ENCODE measurements around the gene ADK. TPM values are rescaled to one million over a fixed set of nuclear protein-coding genes. Genes with fewer than 3 reads are reported as not detected.
A peak's percentile ranks its signal among the peaks of the same experiment; 100 is the strongest.
"Not testable (repeated sequence)": the region's sequence is repeated elsewhere in the genome, so short reads cannot be mapped to it uniquely, and the experiment has no call there.

ADK gene
- total RNA-seq, 4 donors from 2014 or later = 62.1 to 84.7 (median 74.4) TPM

DNA sequence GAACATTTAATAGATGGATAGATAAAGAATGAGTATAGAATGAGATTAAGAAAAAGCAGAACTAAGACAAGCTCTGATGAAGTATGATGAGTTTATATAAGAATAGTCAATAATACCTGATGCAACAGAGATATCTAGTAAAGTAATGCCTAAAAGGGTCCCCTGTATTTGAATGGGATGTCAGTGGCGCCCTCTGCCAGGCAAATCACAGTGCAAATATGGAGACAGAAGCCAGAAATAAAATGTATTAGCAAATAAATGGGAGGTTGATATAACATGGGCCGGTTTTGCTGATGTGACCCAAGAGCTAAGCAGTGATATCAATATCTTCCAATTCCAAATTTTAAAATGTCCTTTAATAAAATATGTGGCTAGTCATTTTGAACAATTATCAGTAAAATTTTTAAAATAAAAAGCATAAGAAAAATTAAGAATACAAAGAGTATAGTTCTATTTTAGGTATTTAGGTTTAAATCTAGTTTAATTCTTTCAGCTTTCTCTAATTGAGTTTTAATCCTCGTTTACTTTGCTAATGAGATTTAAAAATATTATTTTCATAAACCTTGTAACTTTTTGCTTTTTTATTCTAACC, 62.6 kb downstream of the ADK start:
- Histone ChIP-seq H3K27me3 (no peaks in the 10 kb centered on the region), H3K9me3 (no peaks in the 10 kb centered on the region), H3K27ac (no peak overlapping the region), H3K4me3 (replicated peaks in 1 of 3) (no peak overlapping the region), H3K36me3 (no peaks in the 10 kb centered on the region), H3K4me1 (no peaks in the 10 kb centered on the region)
- peak in 5 of 6 experiments; percentile 14 to 52 (median 42) for TF ChIP-seq CTCF (IDR thresholded peaks at IDR 0.05)
- TF ChIP-seq POLR2A (IDR thresholded peaks at IDR 0.05) = no peak
- DNase-seq = peak; percentile 60 to 64
- 65 to 73% methylated on average over 3 of the region's 3 CpGs for WGBS, 2 donors
- intact Hi-C loops (cut with DNase I) = no loop called here

DNA sequence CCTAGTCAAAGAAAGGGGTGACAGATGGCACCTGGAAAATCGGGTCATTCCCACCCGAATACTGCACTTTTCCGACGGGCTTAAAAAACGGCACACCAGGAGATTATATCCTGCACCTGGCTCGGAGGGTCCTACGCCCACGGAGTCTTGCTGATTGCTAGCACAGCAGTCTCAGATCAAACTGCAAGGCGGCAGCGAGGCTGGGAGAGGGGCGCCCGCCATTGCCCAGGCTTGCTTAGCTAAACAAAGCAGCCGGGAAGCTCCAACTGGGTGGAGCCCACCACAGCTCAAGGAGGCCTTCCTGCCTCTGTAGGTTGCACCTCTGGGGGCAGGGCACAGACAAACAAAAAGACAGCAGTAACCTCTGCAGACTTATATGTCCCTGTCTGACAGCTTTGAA, 66.1 kb downstream of the ADK start:
- H3K9me3 ChIP-seq; intact Hi-C loops (cut with DNase I); H3K27ac ChIP-seq; DNase-seq; H3K36me3 ChIP-seq; H3K4me3 ChIP-seq (replicated peaks in 1 of 3); H3K27me3 ChIP-seq; H3K4me1 ChIP-seq: not testable (repeated sequence)
- 95 to 97% methylated on average over 11 to 13 of the region's 13 CpGs for WGBS, 2 donors

- intact Hi-C loops (cut with DNase I); DNase-seq; H3K9me3 ChIP-seq; H3K27me3 ChIP-seq; H3K36me3 ChIP-seq; H3K4me1 ChIP-seq; H3K27ac ChIP-seq; H3K4me3 ChIP-seq (replicated peaks in 1 of 3): not testable (repeated sequence)
- WGBS, 2 donors = 97 to 100% methylated on average over 3 to 4 of the region's 4 CpGs
Measured at GRCh38 chr10:74222467-74222866, 71.4 kb downstream of the ADK start.

- H3K27ac ChIP-seq = no peak overlapping the region
- intact Hi-C loops (cut with DNase I) = no loop called here
- peaks cover 3 to 13% of the 10 kb centered on the region in 2 donors for H3K4me1 ChIP-seq
- H3K36me3 ChIP-seq = no peaks in the 10 kb centered on the region
- no peak overlapping the region for H3K4me3 ChIP-seq (replicated peaks in 1 of 3)
- 77 to 84% methylated on average over 9 of the region's 9 CpGs for WGBS, 2 donors
- no peak for DNase-seq
- H3K9me3 ChIP-seq = no peaks in the 10 kb centered on the region
- H3K27me3 ChIP-seq = no peaks in the 10 kb centered on the region
- TF ChIP-seq POLR2A (IDR thresholded peaks at IDR 0.05) = no peak
- TF ChIP-seq CTCF (IDR thresholded peaks at IDR 0.05) = no peak
Measured at GRCh38 chr10:74223755-74224529, 72.9 kb downstream of the ADK start.

GRCh38 chr10:74227697-74228424, 76.8 kb downstream of the ADK start:
- no peak for DNase-seq
- intact Hi-C loops (cut with DNase I) = no loop called here
- no peaks in the 10 kb centered on the region for H3K36me3 ChIP-seq
- no peak for TF ChIP-seq CTCF (IDR thresholded peaks at IDR 0.05)
- no peak for TF ChIP-seq POLR2A (IDR thresholded peaks at IDR 0.05)
- no peak overlapping the region for H3K4me3 ChIP-seq (replicated peaks in 1 of 3)
- H3K4me1 ChIP-seq = peaks cover 3 to 13% of the 10 kb centered on the region in 2 donors
- WGBS, 2 donors = 69 to 78% methylated on average over 3 of the region's 3 CpGs
- no peak overlapping the region for H3K27ac ChIP-seq
- no peaks in the 10 kb centered on the region for H3K9me3 ChIP-seq
- no peaks in the 10 kb centered on the region for H3K27me3 ChIP-seq

DNA sequence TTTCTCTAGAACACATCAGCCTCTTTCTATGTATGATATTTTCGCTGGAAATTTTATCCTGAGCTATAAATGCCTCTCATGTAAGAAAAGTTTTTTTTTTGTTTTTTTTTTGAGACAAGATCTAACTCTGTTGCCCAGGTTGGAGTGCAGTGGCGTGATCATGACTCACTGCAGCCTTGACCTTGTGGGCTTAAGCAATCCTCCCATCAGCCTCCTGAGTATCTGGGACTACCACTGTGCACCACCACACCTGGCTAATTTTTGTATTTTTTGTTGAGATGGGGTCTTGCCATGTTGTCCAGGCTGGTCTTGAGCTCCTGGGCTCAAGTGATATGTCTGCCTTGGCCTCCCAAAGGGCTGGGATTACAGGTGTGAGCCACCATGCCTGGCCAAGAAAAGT, 80.4 kb downstream of the ADK start:
- DNase-seq = no peak
- TF ChIP-seq CTCF (IDR thresholded peaks at IDR 0.05) (no peak), POLR2A (IDR thresholded peaks at IDR 0.05) (no peak)
- H3K4me3 ChIP-seq (replicated peaks in 1 of 3) = no peak overlapping the region
- no peaks in the 10 kb centered on the region for H3K9me3 ChIP-seq
- 97 to 99% methylated on average over 2 of the region's 2 CpGs for WGBS, 2 donors
- intact Hi-C loops (cut with DNase I) = no loop called here
- no peak overlapping the region for H3K27ac ChIP-seq
- no peaks in the 10 kb centered on the region for H3K27me3 ChIP-seq
- H3K4me1 ChIP-seq = peaks cover 3 to 8% of the 10 kb centered on the region in 2 donors
- no peaks in the 10 kb centered on the region for H3K36me3 ChIP-seq

Measured in thyroid gland (tissue), 4 donors.